Omental fat pad (tissue), 4 donors: ENCODE results near the gene COX10. TPM values are rescaled to one million over a fixed set of nuclear protein-coding genes. Genes with fewer than 3 reads are reported as not detected.
"Not testable (repeated sequence)": the region's sequence is repeated elsewhere in the genome, so short reads cannot be mapped to it uniquely, and the experiment has no call there.

Source experiments
- ATAC-seq: fragments of 150-250 bp; one replicate; pipeline ENCODE4 v1.9.1; 2016; ENCODE audit warnings: mild to moderate bottlenecking, moderate library complexity; ENCODE audit not compliant: low FRiP score
- DNase-seq: peaks from one replicate; pipeline ENCODE4 v3.0.0-alpha.2; 2019; ENCODE audit warnings: low spot score
- CTCF ChIP-seq, 3 donors: fragments of 450-650 bp; IDR thresholded peaks; one replicate each; pipeline ENCODE4 v1.5.1; 2016 to 2017; ENCODE audit warnings: antibody characterized with exemption in 3 of 3, mild to moderate bottlenecking in 3 of 3, moderate library complexity in 2 of 3
- total RNA-seq, 4 donors: library from RNA; depleted of rRNA; stranded (reverse); fragments of >200 nt; gene quantifications; one replicate each; pipeline ENCODE4 v1.1.0, GENCODE V29; 2016

Gene COX10
- total RNA-seq, 4 donors from 2014 or later, result 15.4 to 28.8 (median 24.8) TPM

- TF ChIP-seq CTCF (IDR thresholded peaks at IDR 0.05), result no peak
- no peak for ATAC-seq
- no peak for DNase-seq
These were observed 84.1 kb downstream of the COX10 start for GRCh38 chr17:14153374-14153773.

- no peak for TF ChIP-seq CTCF (IDR thresholded peaks at IDR 0.05)
- ATAC-seq (no peak), DNase-seq (no peak)
These were observed 87.4 kb downstream of the COX10 start for GRCh38 chr17:14156689-14157088.

- DNase-seq (no peak), ATAC-seq (no peak)
- TF ChIP-seq CTCF (IDR thresholded peaks at IDR 0.05), result no peak
These were observed 88.5 kb downstream of the COX10 start for GRCh38 chr17:14157822-14158221.

- ATAC-seq, result no peak
- no peak for DNase-seq
- TF ChIP-seq CTCF (IDR thresholded peaks at IDR 0.05), result no peak
These were observed 89.4 kb downstream of the COX10 start for GRCh38 chr17:14158707-14159106.

GRCh38 chr17:14161419-14161818 is 92.1 kb downstream of the COX10 start:
- DNase-seq (no peak), ATAC-seq (no peak)
- TF ChIP-seq CTCF (IDR thresholded peaks at IDR 0.05), result no peak

- DNase-seq, result no peak
- ATAC-seq, result no peak
- TF ChIP-seq CTCF (IDR thresholded peaks at IDR 0.05), result no peak
These were observed 96.3 kb downstream of the COX10 start for GRCh38 chr17:14165616-14166015.

- DNase-seq, ATAC-seq: not testable (repeated sequence)
These were observed 98.5 kb downstream of the COX10 start for GRCh38 chr17:14167831-14168230.

GRCh38 chr17:14168582-14168981 is 99.3 kb downstream of the COX10 start:
- DNase-seq (no peak), ATAC-seq (no peak)
- TF ChIP-seq CTCF (IDR thresholded peaks at IDR 0.05), result no peak
